GM20431 (cell line): ENCODE data around the gene TCAP.
"Not testable (repeated sequence)": the region's sequence is repeated elsewhere in the genome, so short reads cannot be mapped to it uniquely, and the experiment has no call there.

Experiments
- in situ Hi-C: fragments of 300-500 bp; cut with MseI, MboI; formaldehyde crosslinking; loops from one replicate; pipeline ENCODE4 v1.15.0; 2020; ENCODE audit warnings: low sequenced_read_pairs; ENCODE audit not compliant: unreplicated experiment

TCAP gene

DNA sequence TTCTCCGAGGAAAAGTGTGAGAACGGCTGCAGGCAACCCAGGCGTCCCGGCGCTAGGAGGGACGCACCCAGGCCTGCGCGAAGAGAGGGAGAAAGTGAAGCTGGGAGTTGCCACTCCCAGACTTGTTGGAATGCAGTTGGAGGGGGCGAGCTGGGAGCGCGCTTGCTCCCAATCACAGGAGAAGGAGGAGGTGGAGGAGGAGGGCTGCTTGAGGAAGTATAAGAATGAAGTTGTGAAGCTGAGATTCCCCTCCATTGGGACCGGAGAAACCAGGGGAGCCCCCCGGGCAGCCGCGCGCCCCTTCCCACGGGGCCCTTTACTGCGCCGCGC lies 34.6 kb downstream of the TCAP start, which contains the start of gene ERBB2:
Gene ERBB2, plus strand, starts transcription at position 247 of the 330 bp plus-strand sequence. CDS start 175 bp downstream, outside the sequence.
- in situ Hi-C loops = no loop called here

- in situ Hi-C loops = no loop called here
These were observed 35.2 kb downstream of the TCAP start for GRCh38 chr17:39700148-39700987.

- in situ Hi-C loops = no loop called here
These were observed 36.0 kb downstream of the TCAP start for GRCh38 chr17:39701012-39701783.

DNA sequence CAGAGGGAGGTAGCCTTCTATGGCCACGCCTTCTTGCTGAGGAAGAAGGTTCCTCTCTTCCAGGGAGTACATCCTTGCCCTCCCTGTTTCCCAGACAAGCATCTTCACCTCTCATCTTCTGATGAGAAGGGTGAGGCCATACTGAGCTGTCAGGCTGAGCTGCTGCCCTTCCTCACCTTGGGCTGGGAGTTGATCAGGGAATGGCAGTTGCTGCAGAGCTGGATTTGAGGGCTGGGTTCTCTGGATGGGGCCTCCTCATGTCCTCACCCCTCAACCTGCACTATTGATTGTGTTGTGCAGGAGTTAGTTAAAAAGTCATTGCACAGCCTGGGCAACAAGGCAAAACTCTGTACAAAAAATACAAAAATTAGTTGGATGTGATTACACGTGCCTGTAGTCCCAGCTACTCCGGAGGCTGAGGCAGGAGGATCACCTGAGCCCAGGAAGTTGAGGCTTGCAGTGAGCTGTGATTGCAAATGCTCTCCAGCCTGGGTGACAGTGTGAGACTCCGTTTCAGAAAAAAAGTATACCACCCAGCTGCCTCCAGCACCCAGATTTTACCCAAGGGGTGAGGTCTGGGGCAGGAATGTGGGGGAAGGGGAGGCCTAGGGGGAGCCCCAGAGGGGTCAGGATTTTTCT lies 36.8 kb downstream of the TCAP start:
- in situ Hi-C loops = no loop called here

DNA sequence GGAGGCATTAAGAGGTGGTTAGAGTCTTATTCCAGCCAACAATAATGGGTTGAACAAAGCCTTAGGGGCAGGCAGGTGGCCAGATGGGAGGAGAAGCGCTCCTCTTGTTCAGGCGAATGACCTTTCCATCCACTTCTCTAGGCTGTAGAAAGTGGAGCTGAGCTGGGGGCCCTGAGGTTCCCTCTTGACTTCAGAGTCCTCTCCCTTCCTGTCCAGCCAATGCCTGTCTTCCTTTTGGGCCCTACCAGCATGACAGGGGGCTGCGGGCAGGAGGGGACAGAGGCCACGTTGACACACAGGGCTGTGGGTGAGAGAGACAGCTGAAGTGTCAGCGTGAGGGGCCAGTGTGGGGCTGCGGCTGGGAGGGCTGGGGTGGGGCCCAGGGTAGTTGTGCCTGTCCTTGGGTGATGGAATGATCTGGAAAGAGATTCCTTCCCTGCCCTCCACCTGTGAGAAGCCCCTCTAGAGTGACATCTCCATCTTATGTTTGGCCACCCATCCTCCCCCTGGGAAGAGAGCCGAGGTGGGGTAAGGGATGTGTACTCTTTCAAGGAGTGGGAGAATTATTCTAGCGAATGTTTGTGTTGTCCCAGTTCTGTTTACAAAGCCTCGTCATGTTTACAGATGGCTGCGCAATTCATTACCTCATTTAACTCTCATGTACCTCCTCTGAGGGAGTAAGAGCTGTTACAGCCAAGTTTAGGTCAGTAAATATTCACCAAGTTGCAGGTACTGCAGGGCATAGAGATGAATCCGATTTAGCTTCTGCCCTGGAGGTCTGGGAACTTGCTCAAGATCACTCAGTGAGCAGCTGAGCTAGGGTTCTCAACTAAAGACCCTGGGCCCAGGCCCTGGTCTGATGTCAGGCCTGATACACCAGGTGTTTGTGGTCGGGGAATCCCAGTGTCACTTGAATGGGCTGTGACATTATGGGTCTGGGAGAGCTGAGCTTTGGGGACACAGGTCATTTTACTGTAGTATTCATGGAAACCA lies 38.0 kb downstream of the TCAP start:
- in situ Hi-C loops = no loop called here

DNA sequence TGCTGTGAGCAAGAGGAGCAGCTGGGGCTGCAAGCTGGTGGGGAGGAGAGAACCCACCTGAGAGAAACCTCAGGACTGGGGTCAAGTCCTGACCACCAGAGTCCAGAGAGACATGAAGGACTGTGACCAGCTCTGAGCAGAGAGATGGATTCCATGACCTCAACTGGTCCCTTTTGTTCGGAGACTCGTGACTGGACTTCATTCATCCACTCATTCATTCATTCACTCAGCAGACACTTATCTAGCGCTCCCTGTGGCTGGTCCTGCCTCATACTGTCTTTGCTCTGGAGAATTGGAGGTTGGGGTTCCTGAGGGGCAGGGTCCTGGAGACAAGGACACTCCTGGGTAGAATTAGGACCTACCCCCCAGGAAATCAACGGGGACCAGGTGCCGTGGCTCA lies 38.8 kb downstream of the TCAP start:
- in situ Hi-C loops = no loop called here

GRCh38 chr17:39704821-39705551 lies 39.8 kb downstream of the TCAP start:
- in situ Hi-C loops = no loop called here

DNA sequence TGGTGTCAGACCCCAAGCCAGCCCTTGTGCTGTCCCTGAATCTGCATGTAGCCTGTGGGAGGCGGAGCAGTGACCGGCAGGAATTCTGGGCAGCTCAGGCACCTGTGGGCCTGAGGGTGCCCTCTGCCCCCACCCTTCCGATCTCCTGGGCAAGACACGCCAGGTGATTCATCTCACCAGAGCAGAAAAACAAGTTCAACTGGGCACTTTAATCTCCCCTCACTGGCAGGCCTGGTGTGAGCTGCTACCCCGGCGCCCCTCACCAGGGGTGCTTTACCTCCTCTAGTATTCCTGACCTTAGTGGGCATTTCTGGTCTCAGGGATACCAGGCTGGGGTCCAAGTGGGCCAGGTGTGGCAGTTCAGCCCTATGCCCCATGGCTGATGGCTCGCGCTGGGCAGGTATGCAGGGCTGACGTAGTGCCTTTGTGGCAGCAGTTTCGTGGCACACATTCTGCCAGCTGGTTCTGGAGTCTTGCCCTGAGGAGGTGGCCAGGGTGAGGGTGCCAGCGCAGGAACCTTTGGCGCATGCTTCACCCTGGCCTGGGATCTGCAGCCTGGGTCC lies 40.7 kb downstream of the TCAP start:
- in situ Hi-C loops = no loop called here

- in situ Hi-C loops = no loop called here
These were observed 41.2 kb downstream of the TCAP start for GRCh38 chr17:39706383-39706782.

GRCh38 chr17:39706921-39707337 lies 41.8 kb downstream of the TCAP start:
- in situ Hi-C loops = no loop called here

DNA sequence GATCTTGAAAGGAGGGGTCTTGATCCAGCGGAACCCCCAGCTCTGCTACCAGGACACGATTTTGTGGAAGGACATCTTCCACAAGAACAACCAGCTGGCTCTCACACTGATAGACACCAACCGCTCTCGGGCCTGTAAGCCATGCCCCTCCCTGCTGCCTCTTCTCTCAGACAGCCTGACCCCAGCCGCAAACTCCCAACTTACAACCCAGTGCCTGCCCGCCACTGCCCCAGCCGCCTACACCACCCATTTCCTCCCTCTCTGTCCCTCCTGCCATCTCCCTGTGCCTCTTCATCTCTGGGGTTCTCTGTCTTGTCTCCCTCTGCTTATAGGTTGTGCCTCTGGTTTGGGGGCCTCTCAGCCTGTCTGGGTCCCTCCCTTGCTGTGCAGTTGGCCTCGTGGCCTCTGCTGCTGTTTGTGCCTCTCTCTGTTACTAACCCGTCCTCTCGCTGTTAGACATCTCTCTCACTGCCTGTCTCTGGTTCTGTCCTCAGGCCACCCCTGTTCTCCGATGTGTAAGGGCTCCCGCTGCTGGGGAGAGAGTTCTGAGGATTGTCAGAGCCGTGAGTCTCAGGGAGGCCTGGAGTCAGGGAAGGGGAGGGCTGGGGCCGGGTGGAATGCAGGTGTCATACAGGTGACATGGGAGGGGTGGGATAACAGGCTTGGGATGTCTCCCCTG lies 44.3 kb downstream of the TCAP start:
- in situ Hi-C loops = no loop called here

GRCh38 chr17:39709998-39710964 lies 45.1 kb downstream of the TCAP start:
- in situ Hi-C loops = no loop called here

DNA sequence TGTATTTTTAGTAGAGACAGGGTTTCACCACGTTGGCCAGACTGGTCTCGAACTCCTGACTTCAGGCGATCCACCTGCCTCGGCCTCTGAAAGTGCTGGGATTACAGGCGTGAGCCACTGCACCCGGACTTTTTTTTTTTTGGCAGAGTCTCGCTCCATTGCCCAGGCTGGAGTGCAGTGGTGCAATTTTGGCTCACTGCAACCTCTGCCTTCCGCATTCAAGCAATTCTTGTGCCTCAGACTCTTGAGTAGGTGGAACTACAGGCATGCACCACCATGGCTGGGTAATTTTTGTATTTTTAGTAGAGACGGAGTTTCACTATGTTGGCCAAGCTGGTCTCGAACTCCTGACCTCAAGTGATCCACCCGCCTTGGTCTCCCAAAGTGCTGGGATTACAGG lies 45.9 kb downstream of the TCAP start:
- in situ Hi-C loops = not testable (repeated sequence)

- in situ Hi-C loops = no loop called here
These were observed 46.7 kb downstream of the TCAP start for GRCh38 chr17:39711851-39712250.

DNA sequence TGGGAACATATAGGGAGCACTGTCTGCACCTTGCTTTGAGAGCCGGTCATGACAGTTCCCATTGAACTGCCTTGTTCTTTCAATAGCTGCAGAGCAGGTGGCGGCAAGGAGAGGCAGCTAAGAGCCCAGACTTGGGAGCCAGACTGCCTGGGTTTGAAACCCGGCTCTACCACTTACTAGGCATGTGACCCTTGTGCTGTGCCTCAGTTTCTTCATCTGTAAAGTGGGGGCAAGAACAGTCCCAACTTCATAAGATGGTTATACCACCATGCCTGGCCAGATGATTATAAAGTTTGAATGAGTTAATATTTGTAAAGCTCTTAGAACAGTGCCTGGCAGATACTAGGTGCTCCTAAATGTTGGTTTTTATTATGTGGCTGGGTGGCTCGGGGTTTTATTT lies 49.1 kb downstream of the TCAP start:
- in situ Hi-C loops = no loop called here

GRCh38 chr17:39715375-39716072 lies 50.4 kb downstream of the TCAP start:
- in situ Hi-C loops = no loop called here
